Activated CD8-positive, alpha-beta memory T cell treated with anti-CD3 and anti-CD28 coated beads for 24 hours (primary cell): ENCODE measurements around the gene TSC22D2.
A peak's percentile ranks its signal among the peaks of the same experiment; 100 is the strongest.

Experiments
- DNase-seq: peaks from one replicate; pipeline ENCODE4 v3.0.0-alpha.2; 2020

TSC22D2 gene

GRCh38 chr3:150385296-150386242, 22.5 kb upstream of the TSC22D2 start:
- peak; percentile 70 for DNase-seq

- DNase-seq: no peak
Observed at GRCh38 chr3:150388498-150389418, 19.3 kb upstream of the TSC22D2 start.

GRCh38 chr3:150390087-150390486, 18.0 kb upstream of the TSC22D2 start:
- no peak for DNase-seq

GRCh38 chr3:150391161-150391560, 16.9 kb upstream of the TSC22D2 start:
- DNase-seq: no peak

GRCh38 chr3:150393745-150394144, 14.4 kb upstream of the TSC22D2 start:
- DNase-seq: no peak

- no peak for DNase-seq
Observed at GRCh38 chr3:150394606-150395005, 13.5 kb upstream of the TSC22D2 start.

GRCh38 chr3:150396491-150396890, 11.6 kb upstream of the TSC22D2 start:
- DNase-seq: no peak

GRCh38 chr3:150396956-150397550, 11.0 kb upstream of the TSC22D2 start:
- no peak for DNase-seq

GRCh38 chr3:150399060-150399459, 9.0 kb upstream of the TSC22D2 start:
- no peak for DNase-seq

GRCh38 chr3:150401285-150401684, 6.8 kb upstream of the TSC22D2 start:
- DNase-seq: no peak

- no peak for DNase-seq
Observed at GRCh38 chr3:150402217-150402616, 5.9 kb upstream of the TSC22D2 start.

GRCh38 chr3:150404023-150404422, 4.1 kb upstream of the TSC22D2 start:
- no peak for DNase-seq

GRCh38 chr3:150407051-150407807, 869 bp upstream of the TSC22D2 start:
- DNase-seq: no peak

- DNase-seq: no peak
Observed at GRCh38 chr3:150407808-150408220, 284 bp upstream of the TSC22D2 start.

GRCh38 chr3:150409125-150409511, 1.0 kb downstream of the TSC22D2 start:
- no peak for DNase-seq

- DNase-seq: peak; percentile 86
Observed at GRCh38 chr3:150409512-150410310, 1.6 kb downstream of the TSC22D2 start.

GRCh38 chr3:150410311-150411105, 2.4 kb downstream of the TSC22D2 start:
- peak; percentile 67 for DNase-seq

GRCh38 chr3:150411106-150411460, 3.0 kb downstream of the TSC22D2 start:
- no peak for DNase-seq

- no peak for DNase-seq
Observed at GRCh38 chr3:150411546-150411945, 3.4 kb downstream of the TSC22D2 start.

GRCh38 chr3:150411976-150412375, 3.9 kb downstream of the TSC22D2 start:
- no peak for DNase-seq
